Bronchial smooth muscle cell (primary cell): ENCODE results near the gene PMEPA1. TPM values are rescaled to one million over a fixed set of nuclear protein-coding genes. Genes with fewer than 3 reads are reported as not detected.

Experiments used
- total RNA-seq: library from RNA; depleted of rRNA; stranded (reverse); fragments of >200 nt; gene quantifications from 2 replicates; pipeline ENCODE4 v1.2.1, GENCODE V29; 2014

Gene PMEPA1, protein sequence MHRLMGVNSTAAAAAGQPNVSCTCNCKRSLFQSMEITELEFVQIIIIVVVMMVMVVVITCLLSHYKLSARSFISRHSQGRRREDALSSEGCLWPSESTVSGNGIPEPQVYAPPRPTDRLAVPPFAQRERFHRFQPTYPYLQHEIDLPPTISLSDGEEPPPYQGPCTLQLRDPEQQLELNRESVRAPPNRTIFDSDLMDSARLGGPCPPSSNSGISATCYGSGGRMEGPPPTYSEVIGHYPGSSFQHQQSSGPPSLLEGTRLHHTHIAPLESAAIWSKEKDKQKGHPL
- total RNA-seq = 0.63 and 0.94 TPM in 2 replicates

DNA sequence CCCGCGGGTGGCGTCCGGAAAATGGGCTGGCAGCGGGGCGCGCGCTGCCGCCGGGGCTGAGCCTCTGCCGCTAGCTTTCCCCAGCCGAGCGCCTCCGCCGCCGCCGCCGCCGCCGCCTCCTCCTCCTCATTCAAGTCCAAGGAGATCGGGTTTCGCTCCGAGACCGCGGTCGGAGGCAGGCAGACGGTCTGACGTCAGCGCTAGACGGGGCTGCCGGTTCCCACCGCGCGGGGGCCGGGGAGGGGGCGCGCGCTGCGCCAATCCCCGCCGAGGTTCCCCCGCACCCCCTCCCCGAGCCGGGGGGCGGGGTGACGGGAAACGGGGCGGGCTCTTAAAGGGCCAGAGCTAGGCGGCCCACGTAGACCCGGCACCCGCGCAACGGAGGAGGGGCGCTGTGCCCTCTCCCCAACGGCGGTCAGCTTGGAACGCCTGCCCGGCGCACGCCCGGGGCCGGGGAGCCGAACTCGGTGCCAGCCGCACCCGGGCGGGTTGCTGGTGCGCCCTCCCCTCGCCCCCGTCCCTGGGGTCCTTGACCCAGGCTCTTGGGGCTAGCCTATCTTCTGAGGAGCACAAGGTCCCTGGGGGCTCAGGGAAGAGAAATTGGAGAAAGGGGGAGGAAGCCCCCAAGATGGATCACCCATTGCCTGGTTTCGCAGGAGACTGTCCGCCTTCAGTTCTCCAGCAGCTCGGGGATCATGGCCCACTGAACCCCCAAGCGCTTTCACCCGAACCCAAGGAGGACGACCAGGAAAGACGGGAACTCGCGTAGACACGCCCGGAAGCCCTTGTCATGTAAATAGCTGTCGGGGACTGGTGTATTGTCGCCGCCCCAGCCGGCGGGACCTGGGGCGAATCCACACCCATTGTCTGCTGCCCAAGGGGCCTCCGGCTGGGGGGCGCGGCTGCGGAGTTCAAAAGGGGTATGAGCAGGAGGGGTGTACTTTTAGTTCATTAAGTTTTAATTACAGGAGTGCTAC is at the start of gene PMEPA1:
PMEPA1 (minus strand) TSS at position 193 of the 977 bp plus-strand sequence. CDS start 433 bp downstream, outside the sequence.

DNA sequence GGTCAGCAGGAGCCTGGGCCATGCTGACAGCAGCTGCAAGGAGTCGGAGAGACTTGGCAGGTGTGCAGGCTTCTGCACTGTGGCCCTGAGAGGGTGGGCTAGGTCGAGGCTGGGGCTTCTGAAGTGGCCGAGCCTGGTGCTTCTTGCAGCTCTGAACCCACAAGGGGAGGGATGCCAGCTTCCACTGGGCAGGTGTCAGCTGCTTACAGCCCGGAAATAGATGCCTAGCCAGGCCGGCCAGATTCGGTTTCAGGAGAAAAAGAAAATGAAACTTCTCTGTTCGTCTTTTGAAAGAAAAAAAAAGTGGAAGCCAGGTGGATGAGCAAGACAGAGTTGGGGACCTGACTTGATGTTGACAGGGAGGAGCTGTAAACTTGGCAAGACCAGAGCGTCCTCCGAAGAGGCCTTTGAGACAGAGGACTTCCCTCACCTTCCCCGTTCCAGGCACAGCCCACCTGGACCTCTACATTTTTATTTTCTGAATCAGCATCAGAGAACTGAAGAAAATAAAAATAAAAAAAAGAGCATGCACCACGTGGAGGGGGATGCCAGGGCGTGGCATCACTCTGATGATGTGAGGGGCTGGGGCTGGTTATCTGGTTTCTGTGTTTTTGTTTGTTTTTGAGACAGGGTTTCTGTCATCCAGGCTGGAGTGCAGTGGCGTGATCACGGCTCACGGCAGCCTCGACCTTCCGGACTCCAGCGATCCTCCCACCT is 89.4 kb downstream of the PMEPA1 start, which contains the start of gene ZBP1:
ZBP1 (minus strand) TSS at position 153 of the 717 bp plus-strand sequence; CDS start at position 22, 131 bp downstream.

Other genes starting within 250 kb of the PMEPA1 start
- not detected in 2 replicates for gene CTCFL, start 184.9 kb downstream of the PMEPA1 start, total RNA-seq
- gene PCK1, start 148.9 kb downstream of the PMEPA1 start, total RNA-seq = not detected in 2 replicates
- not detected in 2 replicates for gene ZBP1, start 89.6 kb downstream of the PMEPA1 start, total RNA-seq